Measurements from ENCODE around the gene ADK. TPM values are rescaled to one million over a fixed set of nuclear protein-coding genes. Genes with fewer than 3 reads are reported as not detected.

ADK gene
- total RNA-seq, 1 donor from 2014 or later: 31.9 TPM

DNA sequence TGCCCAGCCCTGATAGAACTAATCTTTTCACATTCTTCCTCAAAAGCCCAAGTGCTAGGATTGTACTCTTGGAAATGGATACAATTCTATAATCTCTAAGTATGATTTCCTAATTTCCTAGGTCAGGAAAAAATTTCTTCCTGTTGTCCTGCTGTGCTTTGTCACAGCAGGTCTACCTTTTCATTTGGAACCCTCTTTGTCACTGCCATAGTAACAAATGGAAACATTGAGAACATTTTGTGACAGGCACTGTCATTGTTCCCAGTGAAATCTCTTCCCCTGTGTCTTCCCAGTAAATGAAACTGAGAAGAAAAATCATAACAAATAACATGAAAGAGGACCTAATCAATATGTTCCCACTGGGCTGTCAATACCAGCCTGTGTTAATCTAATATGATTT is 524.5 kb downstream of the ADK start:
- Mint-ChIP-seq H3K27me3 (ENCODE audit: low read depth) (no peaks in the 10 kb centered on the region), H3K36me3 (ENCODE audit: low read depth) (peaks cover 10% of the 10 kb centered on the region), H3K9me3 (ENCODE audit: low read depth) (no peaks in the 10 kb centered on the region), H3K27ac (ENCODE audit: unreplicated experiment) (no peak overlapping the region), H3K4me1 (ENCODE audit: low read depth) (no peaks in the 10 kb centered on the region), H3K4me3 (ENCODE audit: unreplicated experiment) (no peak overlapping the region)
- no peak for DNase-seq (ENCODE audit: low spot score)
- TF ChIP-seq, protein P1, sequence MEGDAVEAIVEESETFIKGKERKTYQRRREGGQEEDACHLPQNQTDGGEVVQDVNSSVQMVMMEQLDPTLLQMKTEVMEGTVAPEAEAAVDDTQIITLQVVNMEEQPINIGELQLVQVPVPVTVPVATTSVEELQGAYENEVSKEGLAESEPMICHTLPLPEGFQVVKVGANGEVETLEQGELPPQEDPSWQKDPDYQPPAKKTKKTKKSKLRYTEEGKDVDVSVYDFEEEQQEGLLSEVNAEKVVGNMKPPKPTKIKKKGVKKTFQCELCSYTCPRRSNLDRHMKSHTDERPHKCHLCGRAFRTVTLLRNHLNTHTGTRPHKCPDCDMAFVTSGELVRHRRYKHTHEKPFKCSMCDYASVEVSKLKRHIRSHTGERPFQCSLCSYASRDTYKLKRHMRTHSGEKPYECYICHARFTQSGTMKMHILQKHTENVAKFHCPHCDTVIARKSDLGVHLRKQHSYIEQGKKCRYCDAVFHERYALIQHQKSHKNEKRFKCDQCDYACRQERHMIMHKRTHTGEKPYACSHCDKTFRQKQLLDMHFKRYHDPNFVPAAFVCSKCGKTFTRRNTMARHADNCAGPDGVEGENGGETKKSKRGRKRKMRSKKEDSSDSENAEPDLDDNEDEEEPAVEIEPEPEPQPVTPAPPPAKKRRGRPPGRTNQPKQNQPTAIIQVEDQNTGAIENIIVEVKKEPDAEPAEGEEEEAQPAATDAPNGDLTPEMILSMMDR (IDR thresholded peaks at IDR 0.05): no peak

DNA sequence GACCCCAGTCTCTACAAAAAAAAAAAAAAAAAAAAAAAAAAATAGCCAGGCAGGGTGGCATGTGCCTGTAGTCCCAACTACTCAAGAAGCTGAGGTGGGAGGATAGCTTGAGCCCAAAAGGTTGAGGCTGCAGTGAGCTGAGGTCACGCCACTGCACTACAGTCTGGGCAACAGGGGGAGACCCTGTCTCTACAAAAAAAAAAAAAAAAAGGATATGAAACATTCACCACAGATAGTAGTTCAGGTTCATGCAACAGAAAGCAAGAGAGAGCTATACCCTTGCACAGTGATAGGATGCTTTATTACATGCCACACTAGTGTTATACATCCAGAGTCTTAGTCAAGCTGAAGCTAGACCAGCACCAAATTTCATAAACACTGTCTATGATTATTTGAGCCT is 526.9 kb downstream of the ADK start:
- DNase-seq (ENCODE audit: low spot score): no peak
- no peak overlapping the region for H3K4me3 Mint-ChIP-seq (ENCODE audit: unreplicated experiment)
- H3K27me3 Mint-ChIP-seq (ENCODE audit: low read depth): no peaks in the 10 kb centered on the region
- H3K36me3 Mint-ChIP-seq (ENCODE audit: low read depth): peaks cover 8% of the 10 kb centered on the region
- H3K9me3 Mint-ChIP-seq (ENCODE audit: low read depth): no peaks in the 10 kb centered on the region
- TF ChIP-seq, protein P1 (IDR thresholded peaks at IDR 0.05): no peak
- H3K4me1 Mint-ChIP-seq (ENCODE audit: low read depth): no peaks in the 10 kb centered on the region
- no peak overlapping the region for H3K27ac Mint-ChIP-seq (ENCODE audit: unreplicated experiment)

DNA sequence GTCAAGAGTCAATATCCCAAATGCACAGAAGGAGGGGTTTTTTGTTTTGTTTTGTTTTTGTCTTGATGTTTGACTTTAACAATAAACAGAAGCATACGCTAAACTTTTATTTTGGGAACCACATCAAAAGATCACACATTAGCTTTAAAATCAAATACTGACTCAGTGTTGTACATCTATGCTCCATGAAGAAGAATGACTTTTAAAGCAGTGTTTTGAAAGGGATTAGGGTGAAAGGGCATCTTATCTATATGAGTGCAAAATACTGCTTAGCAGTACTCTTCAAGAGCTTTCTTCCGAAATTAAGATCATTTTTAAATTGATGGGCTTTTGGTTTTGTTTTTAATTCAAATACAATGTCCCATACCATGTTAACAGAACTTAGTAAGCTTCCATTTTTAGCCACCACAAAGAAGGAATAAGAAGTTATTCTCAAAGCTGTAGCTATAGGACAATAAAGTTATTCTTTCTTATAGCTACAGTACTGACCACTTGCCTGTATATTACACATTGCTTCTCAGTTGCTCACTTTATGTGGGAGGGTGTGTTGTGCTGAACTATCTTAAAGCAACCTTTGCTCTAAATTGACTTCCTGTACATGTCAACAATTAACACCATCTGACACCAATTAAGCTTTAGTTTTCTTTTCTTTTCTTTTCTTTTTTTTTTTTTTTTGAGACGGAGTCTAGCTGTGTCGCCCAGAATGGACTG is 531.1 kb downstream of the ADK start:
- Mint-ChIP-seq H3K4me1 (ENCODE audit: low read depth) (peaks cover 5% of the 10 kb centered on the region), H3K36me3 (ENCODE audit: low read depth) (peaks cover 4% of the 10 kb centered on the region), H3K27me3 (ENCODE audit: low read depth) (no peaks in the 10 kb centered on the region), H3K27ac (ENCODE audit: unreplicated experiment) (no peak overlapping the region), H3K9me3 (ENCODE audit: low read depth) (no peaks in the 10 kb centered on the region), H3K4me3 (ENCODE audit: unreplicated experiment) (no peak overlapping the region)
- TF ChIP-seq, protein P1 (IDR thresholded peaks at IDR 0.05): no peak
- no peak for DNase-seq (ENCODE audit: low spot score)

DNA sequence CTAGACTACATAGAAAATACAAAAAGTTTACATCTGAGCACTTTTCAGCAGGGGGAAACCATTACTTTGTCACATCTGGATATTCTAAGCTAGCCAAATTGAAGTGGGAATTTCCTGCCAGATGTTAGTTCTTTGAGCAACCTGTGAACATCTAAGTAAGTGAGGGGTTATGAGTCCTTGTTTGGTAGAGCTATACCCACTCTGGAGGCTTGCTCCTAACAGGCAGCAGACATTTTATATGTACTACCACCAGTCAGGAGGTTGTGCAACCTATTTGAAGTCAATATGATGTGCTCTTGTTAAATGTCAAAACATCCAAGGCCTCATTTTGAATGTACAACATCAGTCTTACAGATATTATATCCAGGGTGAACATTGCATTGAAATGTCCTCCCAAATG is 532.0 kb downstream of the ADK start:
- no peaks in the 10 kb centered on the region for H3K27me3 Mint-ChIP-seq (ENCODE audit: low read depth)
- no peak for DNase-seq (ENCODE audit: low spot score)
- H3K4me1 Mint-ChIP-seq (ENCODE audit: low read depth): peaks cover 5% of the 10 kb centered on the region
- H3K9me3 Mint-ChIP-seq (ENCODE audit: low read depth): no peaks in the 10 kb centered on the region
- H3K4me3 Mint-ChIP-seq (ENCODE audit: unreplicated experiment): no peak overlapping the region
- H3K27ac Mint-ChIP-seq (ENCODE audit: unreplicated experiment): no peak overlapping the region
- H3K36me3 Mint-ChIP-seq (ENCODE audit: low read depth): peaks cover 3% of the 10 kb centered on the region
- TF ChIP-seq, protein P1 (IDR thresholded peaks at IDR 0.05): no peak

DNA sequence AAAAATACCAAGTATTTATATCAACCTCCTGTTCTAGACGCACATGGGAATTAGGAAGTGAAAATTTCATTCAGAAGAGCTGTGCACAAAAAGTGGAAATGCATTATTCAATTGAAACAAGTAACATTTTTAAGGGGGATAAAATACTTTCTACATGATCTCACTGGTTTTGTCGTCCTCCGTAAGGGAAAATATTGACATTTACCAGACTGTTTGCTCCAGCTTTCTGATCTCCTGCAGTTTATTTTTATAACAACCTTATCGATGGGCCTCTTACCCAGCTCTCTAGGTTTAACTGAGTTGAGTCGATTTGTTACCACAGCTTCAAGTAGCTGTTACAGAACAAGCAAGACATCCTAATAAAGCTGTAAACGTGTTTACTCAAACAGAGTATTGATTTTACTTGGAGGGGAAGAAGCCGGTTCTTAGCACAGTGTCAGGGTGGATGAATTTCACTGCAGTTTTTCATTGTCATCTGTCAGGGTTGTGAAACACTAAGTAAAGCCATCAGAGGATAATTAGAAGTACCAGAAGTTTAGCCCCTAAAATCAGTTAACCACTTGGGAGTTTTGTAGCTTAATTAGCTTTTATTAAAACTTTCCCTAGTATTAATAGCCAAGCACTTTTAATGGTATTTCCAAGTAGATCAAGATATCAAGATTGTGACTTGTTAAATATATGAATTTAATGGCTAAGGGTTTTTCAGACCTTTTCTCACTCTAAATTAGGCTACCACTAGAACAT is 532.8 kb downstream of the ADK start:
- H3K36me3 Mint-ChIP-seq (ENCODE audit: low read depth): peaks cover 3% of the 10 kb centered on the region
- peaks cover 5% of the 10 kb centered on the region for H3K4me1 Mint-ChIP-seq (ENCODE audit: low read depth)
- no peak overlapping the region for H3K27ac Mint-ChIP-seq (ENCODE audit: unreplicated experiment)
- H3K4me3 Mint-ChIP-seq (ENCODE audit: unreplicated experiment): no peak overlapping the region
- H3K9me3 Mint-ChIP-seq (ENCODE audit: low read depth): no peaks in the 10 kb centered on the region
- DNase-seq (ENCODE audit: low spot score): no peak
- H3K27me3 Mint-ChIP-seq (ENCODE audit: low read depth): no peaks in the 10 kb centered on the region
- TF ChIP-seq, protein P1 (IDR thresholded peaks at IDR 0.05): no peak

Data from chondrocyte (in vitro differentiated cells).